Hematopoietic multipotent progenitor cell treated with erythropoietin and hydrocortisone succinate and interleukin-3 and kit ligand, for 8 days (in vitro differentiated cells): ENCODE measurements around the gene FXYD4.
"Not testable (repeated sequence)": the region's sequence is repeated elsewhere in the genome, so short reads cannot be mapped to it uniquely, and the experiment has no call there.

Source experiments
- DNase-seq: peaks from one replicate; pipeline ENCODE4 v3.0.0-alpha.2; 2015

FXYD4 gene

DNA sequence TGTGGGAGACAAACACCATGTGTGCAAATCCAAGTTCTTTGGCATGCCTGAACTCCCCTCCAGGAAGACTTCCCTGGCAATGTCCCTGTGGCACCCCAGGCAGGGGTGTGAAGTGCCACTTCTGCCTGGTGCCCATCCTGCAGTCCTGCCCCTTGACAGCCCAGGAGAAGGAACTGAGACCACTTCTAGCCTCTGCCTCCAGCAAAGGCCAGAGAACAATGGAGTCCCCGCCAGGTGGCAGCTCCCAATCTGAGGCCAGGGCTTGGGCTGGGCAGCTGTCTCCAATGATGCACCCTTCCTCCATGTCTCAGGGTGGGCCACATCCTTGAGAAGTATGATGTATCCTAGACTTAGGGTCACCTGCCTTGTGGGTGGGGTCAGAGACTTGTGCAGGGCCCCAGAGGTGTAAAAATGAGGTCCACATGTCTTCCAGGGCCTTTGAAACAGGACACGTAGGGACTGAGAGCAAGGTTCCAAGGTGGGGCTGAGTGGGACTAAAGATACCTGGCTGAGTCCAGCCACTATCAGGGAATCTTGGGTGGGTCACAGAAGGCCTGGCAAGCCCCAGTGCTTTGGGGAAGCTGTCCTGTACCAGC, 5.5 kb downstream of the FXYD4 start:
- no peak for DNase-seq

- no peak for DNase-seq
These were observed 6.0 kb downstream of the FXYD4 start for GRCh38 chr10:43377424-43377883.

- DNase-seq = no peak
These were observed 9.3 kb downstream of the FXYD4 start for GRCh38 chr10:43380610-43381222.

GRCh38 chr10:43383204-43383971, 12.0 kb downstream of the FXYD4 start:
- DNase-seq = no peak

GRCh38 chr10:43384252-43385221, 13.1 kb downstream of the FXYD4 start:
- DNase-seq = peak; percentile 35

GRCh38 chr10:43385412-43386004, 14.1 kb downstream of the FXYD4 start:
- DNase-seq = no peak

DNA sequence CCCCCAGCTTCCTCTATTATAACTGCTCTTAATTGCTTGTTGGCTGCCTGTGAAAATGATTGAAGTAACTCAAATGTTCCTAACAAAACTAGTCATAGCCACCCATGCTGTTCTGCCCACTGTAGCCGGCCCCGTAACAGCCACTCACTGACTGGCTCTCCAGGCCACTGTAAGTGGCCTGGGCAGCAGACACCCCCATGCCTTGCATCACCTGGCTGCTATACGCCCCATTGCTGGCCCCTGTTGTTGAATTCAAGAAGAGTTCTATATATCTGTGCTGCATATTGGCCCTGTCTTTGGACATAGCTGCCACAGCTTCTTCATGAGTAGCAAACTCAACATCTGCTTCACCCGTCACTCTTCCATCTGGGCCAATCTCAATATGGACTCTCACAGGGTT, 15.1 kb downstream of the FXYD4 start:
- no peak for DNase-seq

- DNase-seq = no peak
These were observed 15.7 kb downstream of the FXYD4 start for GRCh38 chr10:43386981-43387677.

- DNase-seq = no peak
These were observed 16.2 kb downstream of the FXYD4 start for GRCh38 chr10:43387678-43388032.

GRCh38 chr10:43389867-43390266, 18.4 kb downstream of the FXYD4 start:
- DNase-seq = peak; percentile 33

DNA sequence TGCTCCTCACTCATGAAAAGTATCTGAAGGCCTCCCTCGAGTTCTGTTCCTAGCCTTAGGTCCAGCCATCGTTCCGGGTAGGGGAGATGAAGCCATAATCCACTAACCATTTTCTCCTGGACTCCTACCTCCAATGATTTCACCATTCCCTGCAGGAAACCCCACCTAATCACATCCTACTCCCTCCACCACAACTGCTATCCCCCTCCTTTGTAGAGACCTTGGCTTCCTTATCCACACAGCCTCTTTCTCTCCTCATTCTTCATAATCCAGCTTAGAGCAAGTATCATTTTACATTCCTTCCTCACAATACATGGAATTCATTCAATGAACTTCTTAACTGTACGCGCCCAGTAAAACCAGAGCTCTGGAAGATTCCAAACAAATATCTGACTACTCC, 18.9 kb downstream of the FXYD4 start:
- no peak for DNase-seq

DNA sequence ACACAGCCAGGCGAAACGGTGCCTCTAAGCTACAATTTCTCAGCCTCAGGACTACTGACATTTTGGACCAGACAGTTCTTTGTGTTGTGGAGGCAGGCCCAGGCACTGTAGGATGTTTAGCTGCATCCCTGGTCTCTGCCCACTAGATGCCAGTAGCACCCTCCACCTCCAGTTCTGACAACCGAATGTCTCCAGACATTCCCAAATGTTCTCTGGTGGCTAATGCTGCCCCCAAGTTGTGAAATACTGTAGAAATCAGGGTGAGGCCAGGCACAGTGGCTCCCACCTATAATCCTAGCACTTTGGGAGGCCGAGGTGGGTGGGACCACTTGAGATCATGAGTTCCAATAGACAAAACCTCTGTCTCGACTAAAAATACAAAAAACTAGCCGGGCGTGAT, 19.3 kb downstream of the FXYD4 start:
- DNase-seq = peak; percentile 55

DNA sequence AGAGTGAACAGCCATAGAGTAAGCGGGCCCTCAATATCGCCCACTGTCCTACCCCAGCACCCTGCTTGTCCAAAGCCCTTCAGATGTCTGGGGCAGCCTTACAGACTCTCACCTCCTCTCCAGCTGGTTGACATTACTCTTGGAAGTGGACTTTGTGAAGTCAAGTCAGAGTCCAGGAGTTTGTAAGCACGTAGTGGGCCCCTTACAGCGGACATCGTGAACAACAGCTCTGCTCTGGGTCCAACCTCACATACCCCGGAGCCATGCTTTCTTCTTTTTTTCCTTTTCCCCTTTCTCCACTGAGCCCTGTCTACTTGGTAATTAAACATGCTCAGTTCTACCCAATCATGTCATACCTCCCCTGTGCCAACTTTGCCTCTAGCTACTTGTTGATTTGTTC, 20.1 kb downstream of the FXYD4 start:
- DNase-seq = no peak

- DNase-seq = no peak
These were observed 21.3 kb downstream of the FXYD4 start for GRCh38 chr10:43392748-43393147.

- DNase-seq = not testable (repeated sequence)
These were observed 21.8 kb downstream of the FXYD4 start for GRCh38 chr10:43393186-43393585.

DNA sequence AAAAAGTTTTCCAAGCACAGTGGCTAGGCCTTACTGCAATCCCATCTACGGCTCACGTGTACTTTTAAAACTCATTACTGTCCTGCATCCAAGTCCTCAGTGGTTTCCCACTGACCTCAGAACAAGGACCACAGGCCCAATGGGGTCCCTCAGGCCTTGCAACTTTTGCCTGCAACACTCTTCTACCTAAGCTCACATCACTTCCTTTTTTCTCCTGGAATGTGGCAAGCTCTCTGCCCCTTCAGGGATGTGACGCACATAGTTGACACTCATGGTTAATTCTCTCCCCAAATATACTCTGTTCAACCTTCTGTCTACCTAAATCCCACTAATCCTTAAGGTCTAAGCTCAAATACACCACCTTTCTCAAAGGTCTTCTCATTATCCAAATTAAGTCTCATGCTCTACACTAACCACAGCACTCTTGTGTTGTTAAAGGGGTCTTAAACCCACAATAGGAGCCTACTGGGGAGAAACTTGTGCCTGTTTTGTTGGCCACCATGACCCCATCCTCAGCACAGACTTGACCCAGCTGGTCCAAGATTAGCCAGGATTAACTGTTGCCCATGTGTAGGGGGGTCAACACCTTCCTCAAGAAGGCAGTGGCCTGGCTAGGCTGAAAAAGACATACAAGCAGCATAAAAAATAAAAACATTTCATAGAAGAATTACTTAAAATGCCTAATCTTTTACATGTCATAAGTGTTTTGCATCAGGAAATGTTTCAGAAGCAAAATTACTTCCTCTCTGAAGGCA, 22.3 kb downstream of the FXYD4 start:
- no peak for DNase-seq

- no peak for DNase-seq
These were observed 23.4 kb downstream of the FXYD4 start for GRCh38 chr10:43394868-43395267.

DNA sequence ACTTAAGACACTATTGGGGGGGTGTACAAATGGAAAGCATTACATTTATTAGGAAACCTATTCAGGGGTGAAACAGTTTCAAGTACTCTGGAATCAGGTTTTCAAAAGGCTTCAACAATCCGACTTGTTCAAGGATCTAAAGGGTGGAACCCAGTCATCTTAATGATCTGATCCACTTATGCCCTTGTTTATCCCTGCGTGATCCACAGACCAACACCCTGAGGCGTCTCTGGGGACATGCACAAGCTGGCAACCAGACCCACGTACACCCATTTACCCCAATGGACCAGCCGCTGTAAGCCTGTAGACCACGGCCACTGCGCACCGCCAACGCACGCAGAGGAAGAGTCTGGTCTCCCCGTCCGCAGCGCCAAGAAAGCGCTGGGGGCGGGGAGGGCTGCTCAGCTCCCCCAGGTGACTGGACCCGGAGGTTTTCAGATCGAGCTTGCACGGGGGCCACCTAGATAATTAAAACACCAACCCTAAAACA, 24.2 kb downstream of the FXYD4 start:
- DNase-seq = peak; percentile 27

- peak; percentile 83 for DNase-seq
These were observed 24.9 kb downstream of the FXYD4 start for GRCh38 chr10:43396061-43396927.
